GM19452 (cell line): ENCODE measurements around the gene CCL27.

Experiments
- ATAC-seq: cut with Tn5 transposase; IDR thresholded peaks from one replicate; pipeline ENCODE4 v1.9.1; 2021; ENCODE audit not compliant: unreplicated experiment

CCL27 gene

GRCh38 chr9:34662526-34663302 is at the start of gene CCL27:
Gene CCL27, minus strand, starts transcription at chr9:34662657. Its CDS starts 24 bp downstream, at chr9:34662633.
- ATAC-seq: no peak

- ATAC-seq: no peak
These were observed 49.7 kb upstream of the CCL27 start for GRCh38 chr9:34712140-34712539.

GRCh38 chr9:34710023-34710422 is 47.6 kb upstream of the CCL27 start, which contains the start of gene CCL21:
Gene CCL21, minus strand, starts transcription at chr9:34710136. Its CDS starts 70 bp downstream, at chr9:34710066.
- ATAC-seq: no peak

- ATAC-seq: no peak
These were observed 46.9 kb upstream of the CCL27 start for GRCh38 chr9:34709196-34709978.

GRCh38 chr9:34707130-34707529 is 44.7 kb upstream of the CCL27 start:
- ATAC-seq: no peak

- ATAC-seq: peak; percentile 68
These were observed 39.6 kb upstream of the CCL27 start for GRCh38 chr9:34701769-34702736.

GRCh38 chr9:34701023-34701768 is 38.7 kb upstream of the CCL27 start:
- peak; percentile 43 for ATAC-seq

- ATAC-seq: no peak
These were observed 32.4 kb upstream of the CCL27 start for GRCh38 chr9:34694811-34695210.

- ATAC-seq: no peak
These were observed 31.1 kb upstream of the CCL27 start for GRCh38 chr9:34693560-34693959.

GRCh38 chr9:34691936-34692315 is 29.5 kb upstream of the CCL27 start:
- no peak for ATAC-seq

GRCh38 chr9:34690983-34691935 is 28.8 kb upstream of the CCL27 start, which contains the start of gene CCL19:
Gene CCL19, minus strand, starts transcription at chr9:34691276. Its CDS starts 137 bp downstream, at chr9:34691139.
- ATAC-seq: no peak

- ATAC-seq: no peak
These were observed 27.1 kb upstream of the CCL27 start for GRCh38 chr9:34689512-34689911.

- no peak for ATAC-seq
These were observed 26.6 kb upstream of the CCL27 start for GRCh38 chr9:34689116-34689470.

GRCh38 chr9:34688329-34689115 is 26.1 kb upstream of the CCL27 start:
- no peak for ATAC-seq

GRCh38 chr9:34687276-34688030 is 25.0 kb upstream of the CCL27 start:
- no peak for ATAC-seq

GRCh38 chr9:34686732-34687131 is 24.3 kb upstream of the CCL27 start:
- ATAC-seq: no peak

- no peak for ATAC-seq
These were observed 23.8 kb upstream of the CCL27 start for GRCh38 chr9:34686231-34686630.

- ATAC-seq: no peak
These were observed 23.1 kb upstream of the CCL27 start for GRCh38 chr9:34685591-34685990.
